Smooth muscle cell (in vitro differentiated cells): ENCODE measurements around the gene UNC5A. TPM values are rescaled to one million over a fixed set of nuclear protein-coding genes. Genes with fewer than 3 reads are reported as not detected.

ENCODE experiments used
- DNase-seq: peaks from one replicate; lab custom pipeline; 2025; ENCODE audit not compliant: unreplicated experiment; lab: John Stamatoyannopoulos, UW
- H2AFZ ChIP-seq: fragments of 200-600 bp; sonication (generic); 2 replicates; pipeline ENCODE4 v1.6.0; 2016; ENCODE audit warnings: antibody characterized with exemption, low read depth, mild to moderate bottlenecking
- H3F3A ChIP-seq: fragments of 200-600 bp; sonication (generic); 2 replicates; pipeline ENCODE4 v1.6.0; 2017; ENCODE audit warnings: antibody characterized with exemption, low read depth
- H3K27ac ChIP-seq: fragments of 200-600 bp; sonication (generic); 2 replicates; pipeline ENCODE4 v1.5.1; 2016; ENCODE audit warnings: low read depth, mild to moderate bottlenecking
- H3K27me3 ChIP-seq: fragments of 200-600 bp; sonication (generic); 2 replicates; pipeline ENCODE4 v1.6.1; 2016; ENCODE audit warnings: low read depth, mild to moderate bottlenecking
- H3K36me3 ChIP-seq: fragments of 200-600 bp; sonication (generic); 2 replicates; pipeline ENCODE4 v1.5.1; 2016; ENCODE audit warnings: low read depth
- H3K4me1 ChIP-seq: fragments of 200-600 bp; sonication (generic); 2 replicates; pipeline ENCODE4 v1.5.1; 2016; ENCODE audit warnings: low read depth
- H3K4me2 ChIP-seq: fragments of 200-600 bp; sonication (generic); 2 replicates; pipeline ENCODE4 v1.6.0; 2016; ENCODE audit warnings: mild to moderate bottlenecking
- H3K4me3 ChIP-seq: fragments of 200-600 bp; sonication (generic); 2 replicates; pipeline ENCODE4 v1.5.1; 2016; ENCODE audit warnings: mild to moderate bottlenecking
- H3K79me2 ChIP-seq: fragments of 200-600 bp; sonication (generic); 2 replicates; pipeline ENCODE4 v1.6.0; 2016; ENCODE audit warnings: low read depth, mild to moderate bottlenecking
- H3K9ac ChIP-seq: fragments of 200-600 bp; sonication (generic); 2 replicates; pipeline ENCODE4 v1.6.0; 2016; ENCODE audit warnings: low read depth
- H3K9me3 ChIP-seq: fragments of 200-600 bp; sonication (generic); replicated peaks from 2 replicates; pipeline ENCODE4 v1.5.1; 2016; ENCODE audit warnings: low read depth
- H4K20me1 ChIP-seq: fragments of 200-600 bp; sonication (generic); 2 replicates; pipeline ENCODE4 v1.6.0; 2016; ENCODE audit warnings: low read depth
- CTCF ChIP-seq: fragments of 200-600 bp; sonication (generic); IDR thresholded peaks from 2 replicates; pipeline ENCODE4 v1.5.1; 2017; ENCODE audit warnings: borderline replicate concordance, mild to moderate bottlenecking, antibody characterized with exemption; ENCODE audit not compliant: insufficient read depth, poor library complexity, severe bottlenecking
- WGBS: methylation state at CpG from one replicate; pipeline ENCODE4 v1.1.7; 2016; ENCODE audit warnings: low lambda C conversion rate; 5-methylcytosine and 5-hydroxymethylcytosine counted together
- polyA plus RNA-seq: library from polyadenylated mRNA; unstranded; fragments of >200 nt; fragmentation: Nextera tagmentation; extraction: Ambion mirVana; gene quantifications from 2 replicates; pipeline ENCODE4 v1.2.1, GENCODE V29; 2016
- total RNA-seq: library from RNA; depleted of rRNA; stranded (reverse); fragments of >200 nt; gene quantifications from 2 replicates; pipeline ENCODE4 v1.2.3, GENCODE V29; 2014

Gene UNC5A
- total and polyA plus RNA-seq, 2 experiments from 2014 or later = not detected

- no peaks in the 10 kb centered on the region for H3K9me3 ChIP-seq
- no peaks in the 10 kb centered on the region for H4K20me1 ChIP-seq
- H3K9ac ChIP-seq = no peak overlapping the region
- WGBS = 32% methylated on average over 14 of the region's 16 CpGs
- no peak overlapping the region for H3K27ac ChIP-seq
- H2AFZ ChIP-seq = no peak overlapping the region
- DNase-seq = no peak
- no peaks in the 10 kb centered on the region for H3K36me3 ChIP-seq
- TF ChIP-seq CTCF = no peak
- H3K27me3 ChIP-seq = peaks cover 42% of the 10 kb centered on the region
- H3F3A ChIP-seq = no peaks in the 10 kb centered on the region
- H3K4me1 ChIP-seq = peaks cover 34% of the 10 kb centered on the region
- no peaks in the 10 kb centered on the region for H3K79me2 ChIP-seq
- no peak overlapping the region for H3K4me2 ChIP-seq
- H3K4me3 ChIP-seq = no peak overlapping the region
Measured at GRCh38 chr5:176866707-176867310, 56.5 kb downstream of the UNC5A start.

GRCh38 chr5:176868126-176868525, 57.8 kb downstream of the UNC5A start:
- Histone ChIP-seq H3K9me3 (no peaks in the 10 kb centered on the region), H3F3A (no peaks in the 10 kb centered on the region), H3K79me2 (no peaks in the 10 kb centered on the region), H3K4me2 (no peak overlapping the region), H3K9ac (no peak overlapping the region), H3K36me3 (no peaks in the 10 kb centered on the region), H3K27me3 (peaks cover 38% of the 10 kb centered on the region), H4K20me1 (no peaks in the 10 kb centered on the region), H3K27ac (no peak overlapping the region), H3K4me3 (no peak overlapping the region), H3K4me1 (peaks cover 28% of the 10 kb centered on the region), H2AFZ (no peak overlapping the region)
- 93% methylated on average over 14 of the region's 14 CpGs for WGBS
- no peak for TF ChIP-seq CTCF
- no peak for DNase-seq

- DNase-seq = no peak
- no peak overlapping the region for H3K4me2 ChIP-seq
- no peaks in the 10 kb centered on the region for H4K20me1 ChIP-seq
- no peaks in the 10 kb centered on the region for H3K79me2 ChIP-seq
- H3K36me3 ChIP-seq = no peaks in the 10 kb centered on the region
- H3K4me1 ChIP-seq = peaks cover 26% of the 10 kb centered on the region
- H3K27ac ChIP-seq = no peak overlapping the region
- H3K9ac ChIP-seq = no peak overlapping the region
- peaks cover 37% of the 10 kb centered on the region for H3K27me3 ChIP-seq
- H2AFZ ChIP-seq = no peak overlapping the region
- no peaks in the 10 kb centered on the region for H3F3A ChIP-seq
- no peaks in the 10 kb centered on the region for H3K9me3 ChIP-seq
- no peak for TF ChIP-seq CTCF
- 96% methylated on average over 20 of the region's 20 CpGs for WGBS
- H3K4me3 ChIP-seq = no peak overlapping the region
Measured at GRCh38 chr5:176868731-176869130, 58.4 kb downstream of the UNC5A start.

GRCh38 chr5:176869501-176870109, 59.2 kb downstream of the UNC5A start:
- WGBS = 84% methylated on average over 25 of the region's 38 CpGs
- Histone ChIP-seq H3K79me2 (no peaks in the 10 kb centered on the region), H4K20me1 (no peaks in the 10 kb centered on the region), H3K4me3 (no peak overlapping the region), H2AFZ (no peak overlapping the region), H3K4me1 (peaks cover 26% of the 10 kb centered on the region), H3K27me3 (peaks cover 36% of the 10 kb centered on the region), H3K4me2 (no peak overlapping the region), H3K27ac (no peak overlapping the region), H3F3A (no peaks in the 10 kb centered on the region), H3K9ac (no peak overlapping the region), H3K9me3 (no peaks in the 10 kb centered on the region), H3K36me3 (no peaks in the 10 kb centered on the region)
- TF ChIP-seq CTCF = no peak
- DNase-seq = no peak
